Ishikawa (cell line): ENCODE data around the gene BTF3L4.

Experiments used
- FOXM1 ChIP-seq: IDR thresholded peaks from 2 replicates; pipeline ENCODE4 v1.6.1; 2012; ENCODE audit warnings: low read depth, borderline replicate concordance
- RAD21 ChIP-seq: IDR thresholded peaks from 2 replicates; pipeline ENCODE4 v1.6.1; 2012; ENCODE audit warnings: low read depth
- TEAD4 ChIP-seq: IDR thresholded peaks from 2 replicates; pipeline ENCODE4 v1.6.1; 2012
- YY1 ChIP-seq: IDR thresholded peaks from 2 replicates; pipeline ENCODE4 v1.6.1; 2012; ENCODE audit warnings: low read depth
- ZBTB7A ChIP-seq: IDR thresholded peaks from 2 replicates; pipeline ENCODE4 v1.6.1; 2012; ENCODE audit warnings: low read depth

DNA sequence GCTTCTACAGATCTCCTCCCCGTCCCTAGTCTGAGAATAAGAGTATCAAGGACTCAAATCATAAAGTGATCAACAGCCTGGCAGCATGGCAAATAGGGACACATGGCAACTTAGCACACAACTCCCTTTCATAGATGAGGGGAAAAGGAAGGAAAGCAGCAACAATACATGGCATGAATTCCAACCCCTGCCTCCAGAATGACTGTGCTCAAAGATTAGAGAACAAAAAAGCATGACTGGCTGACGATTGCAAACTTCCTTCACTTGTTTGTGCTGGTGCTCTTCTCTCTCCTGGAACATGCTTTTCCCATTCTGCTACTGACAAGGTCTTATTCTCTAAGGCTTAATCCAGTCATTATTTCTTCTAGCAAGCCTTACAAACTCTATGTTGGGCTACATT lies 34.0 kb upstream of the BTF3L4 start:
- no peak for TF ChIP-seq YY1
- no peak for TF ChIP-seq RAD21
- no peak for TF ChIP-seq TEAD4
- TF ChIP-seq ZBTB7A, result no peak
- no peak for TF ChIP-seq FOXM1
